Measurements from ENCODE around the gene ITGA11. TPM values are rescaled to one million over a fixed set of nuclear protein-coding genes. Genes with fewer than 3 reads are reported as not detected.

The ITGA11 gene, protein sequence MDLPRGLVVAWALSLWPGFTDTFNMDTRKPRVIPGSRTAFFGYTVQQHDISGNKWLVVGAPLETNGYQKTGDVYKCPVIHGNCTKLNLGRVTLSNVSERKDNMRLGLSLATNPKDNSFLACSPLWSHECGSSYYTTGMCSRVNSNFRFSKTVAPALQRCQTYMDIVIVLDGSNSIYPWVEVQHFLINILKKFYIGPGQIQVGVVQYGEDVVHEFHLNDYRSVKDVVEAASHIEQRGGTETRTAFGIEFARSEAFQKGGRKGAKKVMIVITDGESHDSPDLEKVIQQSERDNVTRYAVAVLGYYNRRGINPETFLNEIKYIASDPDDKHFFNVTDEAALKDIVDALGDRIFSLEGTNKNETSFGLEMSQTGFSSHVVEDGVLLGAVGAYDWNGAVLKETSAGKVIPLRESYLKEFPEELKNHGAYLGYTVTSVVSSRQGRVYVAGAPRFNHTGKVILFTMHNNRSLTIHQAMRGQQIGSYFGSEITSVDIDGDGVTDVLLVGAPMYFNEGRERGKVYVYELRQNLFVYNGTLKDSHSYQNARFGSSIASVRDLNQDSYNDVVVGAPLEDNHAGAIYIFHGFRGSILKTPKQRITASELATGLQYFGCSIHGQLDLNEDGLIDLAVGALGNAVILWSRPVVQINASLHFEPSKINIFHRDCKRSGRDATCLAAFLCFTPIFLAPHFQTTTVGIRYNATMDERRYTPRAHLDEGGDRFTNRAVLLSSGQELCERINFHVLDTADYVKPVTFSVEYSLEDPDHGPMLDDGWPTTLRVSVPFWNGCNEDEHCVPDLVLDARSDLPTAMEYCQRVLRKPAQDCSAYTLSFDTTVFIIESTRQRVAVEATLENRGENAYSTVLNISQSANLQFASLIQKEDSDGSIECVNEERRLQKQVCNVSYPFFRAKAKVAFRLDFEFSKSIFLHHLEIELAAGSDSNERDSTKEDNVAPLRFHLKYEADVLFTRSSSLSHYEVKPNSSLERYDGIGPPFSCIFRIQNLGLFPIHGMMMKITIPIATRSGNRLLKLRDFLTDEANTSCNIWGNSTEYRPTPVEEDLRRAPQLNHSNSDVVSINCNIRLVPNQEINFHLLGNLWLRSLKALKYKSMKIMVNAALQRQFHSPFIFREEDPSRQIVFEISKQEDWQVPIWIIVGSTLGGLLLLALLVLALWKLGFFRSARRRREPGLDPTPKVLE
- 0.88 TPM for total RNA-seq

DNA sequence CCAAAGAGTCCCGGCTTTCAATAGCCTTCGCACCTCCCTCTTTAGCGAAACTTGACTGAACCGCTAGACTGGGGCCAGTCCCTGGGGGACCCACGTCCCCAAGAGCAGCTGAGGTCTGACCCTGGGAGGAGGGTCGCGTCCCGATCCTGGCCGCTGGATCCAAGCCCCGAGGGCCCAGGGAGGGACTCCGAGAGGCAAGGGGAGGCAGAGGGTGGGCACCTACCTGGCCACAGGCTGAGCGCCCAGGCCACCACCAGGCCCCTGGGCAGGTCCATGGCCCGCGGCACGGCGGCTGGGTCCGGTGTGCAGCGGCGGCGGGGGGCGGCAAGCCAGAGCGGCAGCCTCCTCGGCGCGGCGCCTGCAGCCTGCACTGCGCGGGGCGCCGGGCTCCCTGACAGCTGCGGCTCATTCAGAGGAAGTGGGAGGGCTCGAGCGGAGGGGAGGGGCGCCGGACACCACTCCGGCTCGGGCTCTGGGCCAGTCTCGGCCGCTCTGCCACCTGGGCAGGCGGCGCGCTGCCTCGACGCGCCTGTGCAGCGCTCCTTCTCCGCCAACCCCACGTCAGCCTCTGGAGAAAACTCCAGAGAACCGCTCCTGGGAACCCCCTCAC, at the start of gene ITGA11:
TSS of gene ITGA11 (minus strand) at position 372 of the 610 bp plus-strand sequence. CDS start at position 275, 97 bp downstream.
- DNase-seq (ENCODE audit: low spot score) (peak; percentile 45), ATAC-seq (peak; percentile 80)

DNA sequence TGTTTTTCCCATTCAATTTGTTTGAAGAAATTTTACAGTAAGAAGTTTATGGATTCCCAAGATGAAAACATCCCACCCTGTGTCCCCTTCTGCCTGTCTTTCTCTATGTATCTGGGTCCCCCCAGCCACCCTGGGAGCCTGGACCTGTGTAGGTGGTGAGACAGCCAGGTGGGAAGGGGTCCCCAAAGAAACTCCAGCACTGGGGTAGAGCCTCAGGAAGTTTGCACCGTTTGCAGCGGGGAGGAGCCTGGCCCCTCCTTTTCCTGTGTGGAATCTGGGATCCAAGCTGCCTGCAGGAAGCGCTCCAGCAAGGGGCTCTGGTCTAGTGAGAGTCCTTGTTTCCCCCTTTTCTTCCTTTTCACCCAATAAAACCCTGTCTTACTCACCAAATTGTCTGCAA, 49.4 kb upstream of the ITGA11 start:
- no peak for ATAC-seq
- no peak for DNase-seq (ENCODE audit: low spot score)

DNA sequence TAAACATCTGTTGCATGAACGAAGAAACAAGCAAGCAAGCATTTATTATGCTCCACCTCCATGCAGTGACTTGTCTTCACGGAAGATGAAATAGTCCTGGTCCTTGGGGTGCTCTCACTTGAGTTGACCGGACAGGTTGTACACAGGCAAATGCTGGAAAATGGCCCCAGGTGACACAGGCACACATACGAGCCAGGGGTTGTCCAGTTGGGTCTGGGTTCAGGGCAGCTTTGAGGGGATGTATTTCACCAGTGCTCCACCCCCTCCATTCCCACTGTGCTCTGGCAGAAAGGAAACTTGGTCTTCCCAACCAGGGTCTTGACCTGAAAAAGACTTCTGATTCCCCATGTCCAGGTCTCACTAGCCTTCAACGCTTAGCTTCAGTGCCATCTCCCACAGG, 48.3 kb upstream of the ITGA11 start:
- DNase-seq (ENCODE audit: low spot score) (no peak), ATAC-seq (no peak)

DNA sequence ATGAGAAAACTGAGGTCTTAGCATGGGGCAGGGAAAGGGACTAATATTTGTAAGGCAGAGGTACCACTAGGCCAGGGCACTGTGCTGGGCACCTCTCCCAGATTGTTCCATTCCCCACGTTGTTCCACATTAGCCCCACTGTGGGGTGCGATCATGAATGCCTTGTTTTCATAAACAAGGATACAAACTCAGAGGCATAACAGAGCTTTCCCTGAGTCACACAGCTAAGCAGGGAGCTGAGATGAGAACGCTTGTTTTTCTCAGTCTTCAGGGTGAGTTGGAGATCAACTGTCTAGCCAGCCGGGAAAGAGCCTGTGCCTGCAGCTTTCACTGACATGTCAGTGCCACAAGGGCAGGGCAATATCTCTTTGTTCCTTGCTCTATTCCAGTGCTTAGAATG, 47.9 kb upstream of the ITGA11 start:
- ATAC-seq (no peak), DNase-seq (ENCODE audit: low spot score) (no peak)

DNA sequence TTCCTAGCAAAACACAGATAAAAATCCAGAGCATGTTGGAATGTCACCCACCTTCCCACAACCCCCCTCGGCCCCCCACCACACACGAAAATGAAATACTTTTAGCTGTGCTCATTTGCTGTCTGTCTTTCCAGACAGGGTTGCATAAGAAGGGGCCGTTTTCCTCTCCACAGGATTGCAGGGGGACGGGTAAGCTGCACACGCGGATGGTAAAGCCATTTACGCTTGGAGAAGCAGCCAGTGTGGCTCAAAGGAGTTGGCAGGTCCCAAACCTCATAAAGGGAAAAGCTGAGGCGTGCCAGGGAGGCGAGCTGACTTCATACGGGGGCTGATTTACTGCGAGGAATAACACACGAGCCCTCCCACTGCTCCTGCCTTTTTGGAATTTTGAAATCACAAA, 47.4 kb upstream of the ITGA11 start:
- ATAC-seq (no peak), DNase-seq (ENCODE audit: low spot score) (no peak)

DNA sequence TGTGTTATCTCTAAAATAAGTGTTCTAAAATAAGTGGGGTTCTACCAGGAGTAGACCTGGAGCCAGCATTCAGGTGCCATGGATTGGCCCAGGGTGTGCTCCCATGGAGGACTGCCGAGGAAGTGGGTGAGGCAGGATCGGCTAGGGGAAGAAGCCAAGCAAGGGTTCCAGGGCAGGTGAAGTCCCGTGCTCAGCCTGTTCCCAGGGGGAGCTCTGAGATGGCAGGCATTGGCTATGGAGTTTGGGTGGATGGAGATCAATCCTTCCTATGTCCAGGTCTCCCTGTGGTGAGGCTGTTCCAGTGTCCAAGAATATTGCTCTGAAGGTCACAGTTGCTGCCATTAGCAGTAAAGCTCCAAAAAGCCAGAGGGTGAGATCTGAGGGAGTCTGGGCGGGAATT, 46.9 kb upstream of the ITGA11 start:
- DNase-seq (ENCODE audit: low spot score), result no peak
- ATAC-seq, result no peak

DNA sequence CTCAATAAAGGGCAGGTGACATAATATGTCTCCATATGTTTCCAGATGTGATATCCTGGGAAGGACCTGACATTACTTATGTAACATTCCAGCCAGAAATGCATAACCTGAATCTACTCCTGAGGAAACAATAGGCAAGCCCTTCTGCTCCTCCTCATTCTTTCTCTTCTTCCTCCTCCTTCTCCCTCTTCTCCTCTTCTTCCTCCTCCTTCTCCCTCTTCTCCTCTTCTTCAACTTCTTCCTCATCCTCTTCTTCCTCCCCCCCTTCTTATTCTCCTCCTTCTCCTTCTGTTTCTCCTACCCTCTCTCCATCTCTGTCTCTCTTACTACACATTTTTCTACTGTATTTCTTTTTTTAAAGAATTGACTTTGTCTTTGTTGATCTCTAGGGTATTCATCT, 43.5 kb upstream of the ITGA11 start:
- ATAC-seq (no peak), DNase-seq (ENCODE audit: low spot score) (no peak)

DNA sequence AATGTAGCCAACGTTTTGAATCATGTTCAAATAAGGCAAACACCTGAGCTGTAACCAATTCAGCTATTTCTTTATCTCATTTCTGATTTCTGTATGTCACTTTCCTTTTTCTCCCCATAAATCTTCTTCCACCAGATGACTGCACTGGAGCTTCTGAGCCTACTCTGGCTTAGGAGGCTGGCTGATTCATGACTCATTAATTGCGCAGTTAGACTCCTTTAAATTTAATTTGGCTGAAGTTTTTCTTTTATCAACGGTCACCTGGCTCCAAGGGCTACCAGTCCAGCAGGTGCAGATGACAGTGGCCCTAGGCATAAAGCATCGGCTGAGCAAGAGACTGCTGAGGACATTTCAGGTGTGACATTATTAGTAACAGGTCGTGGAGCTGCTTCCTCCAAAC, 39.6 kb upstream of the ITGA11 start:
- ATAC-seq, result no peak
- no peak for DNase-seq (ENCODE audit: low spot score)

DNA sequence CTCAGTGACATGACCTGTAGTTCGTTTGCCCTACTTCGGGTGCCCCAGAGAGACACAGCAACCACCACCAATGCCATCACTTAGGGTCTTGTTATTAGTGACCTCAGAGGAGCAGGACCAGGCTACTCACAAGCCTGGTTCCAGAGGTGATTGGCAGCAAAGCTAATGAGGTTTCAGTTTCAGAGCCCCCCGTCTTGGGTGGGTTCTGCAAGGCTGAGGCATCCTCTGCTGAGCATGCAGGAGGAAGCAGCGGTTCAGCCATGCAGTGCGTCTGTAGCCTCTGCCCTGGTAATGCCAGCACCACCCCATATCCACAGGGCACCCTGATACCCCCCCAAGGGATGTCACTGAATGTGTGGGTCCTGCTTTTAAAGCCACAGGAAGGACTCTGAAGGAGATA, 39.0 kb upstream of the ITGA11 start:
- DNase-seq (ENCODE audit: low spot score) (no peak), ATAC-seq (no peak)

DNA sequence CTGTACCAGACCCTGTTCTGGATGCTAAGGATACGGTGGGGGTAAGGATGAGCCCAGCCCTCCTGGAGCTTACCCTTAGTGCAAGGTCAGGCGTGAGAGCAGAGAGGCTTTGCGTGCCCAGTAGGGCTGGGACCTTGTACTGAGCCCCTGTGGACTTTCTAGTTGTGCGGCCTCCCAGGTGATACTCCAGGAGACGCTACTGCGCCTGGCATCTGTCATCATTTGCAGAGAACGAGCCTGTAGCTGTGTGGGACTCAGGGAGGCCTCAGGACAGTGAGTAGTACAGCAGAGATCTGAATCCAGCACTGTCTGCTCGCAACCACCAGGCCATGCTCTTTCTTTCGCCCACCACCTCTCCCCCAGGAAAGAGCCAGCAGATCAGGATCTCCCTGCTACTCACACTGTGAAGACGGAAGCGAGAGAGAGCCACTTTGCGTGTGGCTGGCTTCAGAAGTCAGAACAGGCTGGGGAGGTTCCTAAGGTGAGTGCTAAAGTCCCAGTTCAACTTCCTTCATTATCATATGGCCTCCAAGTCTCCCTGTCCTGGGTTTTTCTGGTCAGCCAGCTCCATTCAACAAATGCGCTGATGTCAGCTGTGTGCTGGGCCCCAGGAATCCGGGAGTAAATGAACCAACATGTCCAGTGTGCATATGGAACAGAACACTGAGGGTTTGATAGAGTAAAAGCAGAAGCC, 38.2 kb upstream of the ITGA11 start:
- DNase-seq (ENCODE audit: low spot score), result no peak
- ATAC-seq, result no peak

DNA sequence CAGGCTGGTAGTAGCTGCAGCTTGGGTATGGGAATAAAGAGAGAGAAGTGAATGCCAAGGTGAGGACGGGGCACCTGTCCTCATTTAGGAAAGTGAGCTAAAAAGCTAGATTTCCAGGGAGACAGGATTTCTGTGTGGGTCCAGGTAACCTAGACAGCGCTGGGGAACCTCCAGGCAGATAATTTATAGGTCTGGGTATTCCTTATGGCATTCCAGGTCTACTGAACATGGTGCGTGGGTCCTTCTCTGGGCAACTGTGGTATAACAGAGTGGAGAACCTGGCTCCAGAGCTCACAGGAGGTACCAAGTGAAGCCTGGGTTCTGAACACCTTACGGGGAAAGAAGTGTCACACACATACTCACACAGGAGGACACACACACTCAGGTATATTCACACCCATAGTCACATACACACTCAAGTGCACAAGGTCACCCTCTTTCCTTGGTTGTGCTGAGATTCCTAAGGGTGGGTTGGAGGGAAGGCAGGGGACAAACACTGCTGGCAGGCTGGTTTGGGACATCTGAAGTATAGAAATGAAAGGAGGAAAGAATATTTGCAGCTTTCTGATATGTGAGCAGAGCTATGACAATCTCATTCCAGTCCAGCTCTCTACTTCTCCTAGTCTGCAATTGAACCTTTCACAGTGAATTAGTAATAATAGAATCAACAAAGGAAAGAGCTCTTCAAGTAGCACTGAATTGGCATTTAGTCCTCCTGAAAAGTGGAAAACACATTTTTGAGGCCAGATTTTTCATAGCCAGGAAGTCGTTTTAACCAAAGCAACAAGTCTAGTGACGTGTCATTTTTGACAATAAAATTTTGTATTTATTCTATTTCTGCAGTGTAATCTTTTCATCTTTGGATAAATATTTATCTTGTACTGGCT, 37.4 kb upstream of the ITGA11 start:
- ATAC-seq (no peak), DNase-seq (ENCODE audit: low spot score) (no peak)

DNA sequence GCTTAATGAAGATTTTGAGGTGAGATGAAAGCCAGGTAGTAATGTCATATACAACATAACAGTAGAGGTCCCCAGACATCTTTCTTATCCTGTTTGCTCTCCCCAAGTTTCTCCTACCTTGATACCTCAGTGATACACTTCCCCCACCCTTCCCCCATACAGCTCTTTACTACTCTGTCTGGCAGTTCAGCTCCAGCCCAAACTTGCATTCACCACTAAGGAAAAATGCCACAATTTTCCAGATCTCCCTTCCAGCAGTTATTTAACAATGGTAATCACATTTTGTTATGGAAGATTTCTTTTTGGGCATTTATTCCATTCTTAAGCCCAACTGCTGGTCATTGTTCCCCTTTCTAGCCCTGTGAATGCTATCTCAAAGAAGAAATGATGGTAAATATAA, 34.9 kb upstream of the ITGA11 start:
- DNase-seq (ENCODE audit: low spot score) (no peak), ATAC-seq (no peak)

DNA sequence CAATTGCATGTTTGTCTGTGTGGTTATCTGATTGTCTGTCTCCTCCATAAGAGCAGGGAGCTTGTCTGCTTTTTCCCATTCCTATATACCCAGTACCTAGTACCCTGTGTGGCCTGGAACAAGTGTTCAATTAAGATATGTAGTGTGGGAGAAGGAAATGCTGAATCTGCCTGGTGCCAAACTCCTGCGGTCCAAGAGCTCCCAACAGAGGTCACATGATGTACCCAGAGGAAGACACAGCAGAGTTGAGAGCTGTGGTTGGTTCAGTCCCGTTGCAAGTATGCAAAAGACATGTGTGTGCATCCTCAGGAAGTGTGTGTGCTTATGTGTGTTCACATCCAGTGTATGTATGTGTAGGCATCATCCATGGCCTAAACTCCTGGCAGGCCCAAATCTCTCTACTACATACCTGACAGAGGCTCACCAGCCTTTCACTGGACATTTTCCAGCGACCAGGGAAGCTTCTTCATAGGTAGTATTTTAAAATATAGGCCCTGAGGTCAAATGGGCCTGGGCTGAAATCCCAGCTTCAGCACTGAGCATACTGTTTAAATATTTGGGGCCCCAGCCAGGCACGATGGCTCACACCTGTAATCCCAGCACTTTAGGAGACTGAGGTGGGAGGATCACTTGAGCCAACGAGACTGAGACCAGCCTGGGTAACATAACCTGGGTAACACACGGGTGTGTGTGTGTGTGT, 34.0 kb upstream of the ITGA11 start:
- DNase-seq (ENCODE audit: low spot score) (no peak), ATAC-seq (no peak)

DNA sequence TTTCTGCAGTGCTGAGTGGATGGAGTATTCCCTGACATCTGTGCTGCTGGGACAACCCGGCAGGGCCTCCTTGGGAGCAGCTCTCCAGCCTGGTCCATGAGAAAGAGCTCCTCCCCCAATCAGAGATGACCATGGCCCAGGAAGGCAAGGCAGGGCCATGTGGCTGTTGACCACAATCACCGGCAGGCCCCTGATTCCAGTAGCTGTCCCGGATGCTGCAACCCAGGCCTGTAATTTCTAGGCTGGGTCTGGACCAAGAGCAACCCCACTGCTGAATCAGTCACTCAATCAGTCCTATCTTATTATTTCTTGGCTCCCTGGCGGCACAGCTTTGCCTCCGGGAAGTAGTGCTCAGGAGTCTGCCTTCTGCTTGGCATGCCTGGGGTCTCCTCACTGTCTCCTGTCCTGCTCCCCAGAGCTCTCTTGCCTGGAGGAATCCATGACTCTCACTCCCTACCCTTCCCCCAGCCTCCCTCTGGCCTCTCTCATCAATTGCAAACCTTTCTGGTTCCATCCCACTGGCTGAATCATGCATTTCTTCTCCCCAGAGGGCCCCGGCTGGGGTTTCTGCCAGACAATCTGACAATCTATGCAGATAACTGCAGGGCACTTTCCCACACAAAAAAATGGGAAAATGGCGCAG, 32.6 kb upstream of the ITGA11 start:
- no peak for DNase-seq (ENCODE audit: low spot score)
- ATAC-seq, result no peak

DNA sequence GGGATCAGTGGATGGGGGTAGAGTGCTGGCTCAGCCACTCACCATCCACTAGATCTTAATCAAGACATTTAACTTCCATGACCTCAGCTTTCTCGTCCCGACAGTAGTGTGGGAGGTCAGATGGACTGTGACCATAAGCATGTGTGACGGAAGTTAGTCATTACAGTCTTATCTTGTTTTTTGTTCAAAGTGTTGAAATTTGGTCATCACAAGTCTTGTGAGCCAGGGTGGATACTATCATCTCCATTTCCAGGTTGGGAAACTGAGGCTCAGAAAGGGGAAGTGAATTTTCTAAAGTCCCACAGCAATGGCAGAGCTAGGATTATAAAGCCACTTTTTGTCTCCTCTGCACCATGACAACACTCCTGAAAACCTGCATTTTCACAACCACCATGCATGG, 32.0 kb upstream of the ITGA11 start:
- ATAC-seq, result no peak
- DNase-seq (ENCODE audit: low spot score), result no peak

DNA sequence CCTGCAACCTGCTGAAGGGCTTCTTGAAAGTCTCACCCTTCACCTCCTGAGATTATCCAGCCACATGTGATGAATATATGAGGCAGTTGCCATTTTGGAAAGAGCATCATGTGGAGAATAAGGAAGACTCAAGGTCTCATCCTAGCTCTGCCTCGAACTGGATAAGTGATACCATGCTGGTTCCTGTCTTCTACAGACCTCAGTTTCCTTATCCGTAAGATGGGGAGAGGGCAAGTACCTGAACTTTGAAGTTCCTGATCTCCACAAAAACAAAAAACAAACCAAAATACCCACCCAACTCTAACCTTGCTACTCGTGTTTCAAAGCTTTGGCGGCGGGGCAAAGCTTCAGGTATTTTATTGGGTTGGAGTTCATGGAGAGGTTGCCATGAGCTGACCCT, 31.5 kb upstream of the ITGA11 start:
- no peak for ATAC-seq
- DNase-seq (ENCODE audit: low spot score), result no peak

DNA sequence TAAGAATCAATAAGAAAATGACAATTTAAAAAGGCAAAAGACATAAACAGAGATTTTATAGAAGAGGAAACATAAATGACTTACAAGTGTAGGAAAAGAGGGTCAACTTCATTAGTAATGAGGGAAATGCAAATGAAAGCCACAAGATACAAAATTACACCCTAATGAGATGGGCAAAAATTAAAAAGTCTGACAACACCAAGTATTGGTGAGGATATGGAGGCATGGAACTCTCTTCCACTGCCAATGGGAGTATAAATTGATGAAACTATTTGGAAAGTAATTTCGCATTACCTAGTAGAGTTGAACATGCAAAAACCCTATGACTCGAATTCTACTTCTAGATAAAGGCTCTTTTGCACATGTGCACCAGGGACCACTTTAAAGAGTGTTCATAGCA, 28.2 kb upstream of the ITGA11 start:
- ATAC-seq (no peak), DNase-seq (ENCODE audit: low spot score) (no peak)

DNA sequence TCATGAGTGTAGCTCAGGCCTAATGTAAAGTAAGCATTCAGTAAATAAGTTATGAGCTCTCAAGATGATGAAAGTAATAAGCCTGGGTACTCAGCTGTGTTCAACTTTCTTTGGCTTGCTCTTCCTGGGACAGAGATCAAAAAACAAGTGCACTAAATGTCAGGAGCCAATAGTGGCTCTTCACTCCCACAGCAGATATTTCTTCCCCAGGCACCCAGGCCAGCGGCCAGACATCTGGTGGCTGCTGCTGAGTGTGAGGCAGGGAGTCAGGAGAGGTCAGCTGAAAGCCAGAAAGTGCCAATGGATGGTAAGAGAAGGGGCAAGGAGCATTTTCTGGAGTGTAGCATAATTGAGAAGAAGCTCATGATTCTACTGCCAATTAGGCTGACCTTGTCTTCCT, 18.2 kb upstream of the ITGA11 start:
- DNase-seq (ENCODE audit: low spot score) (no peak), ATAC-seq (no peak)

All from left lobe of liver (tissue), 2 donors.